Amniotic stem cell (primary cell): ENCODE measurements around the gene ANKRD11.

Experiments used
- DNase-seq: peaks from one replicate; lab custom pipeline; 2025; lab: John Stamatoyannopoulos, UW

Gene ANKRD11

GRCh38 chr16:89233678-89234490 is 256.5 kb downstream of the ANKRD11 start:
- no peak for DNase-seq

- no peak for DNase-seq
Observed at GRCh38 chr16:89232107-89232506, 258.3 kb downstream of the ANKRD11 start.

DNA sequence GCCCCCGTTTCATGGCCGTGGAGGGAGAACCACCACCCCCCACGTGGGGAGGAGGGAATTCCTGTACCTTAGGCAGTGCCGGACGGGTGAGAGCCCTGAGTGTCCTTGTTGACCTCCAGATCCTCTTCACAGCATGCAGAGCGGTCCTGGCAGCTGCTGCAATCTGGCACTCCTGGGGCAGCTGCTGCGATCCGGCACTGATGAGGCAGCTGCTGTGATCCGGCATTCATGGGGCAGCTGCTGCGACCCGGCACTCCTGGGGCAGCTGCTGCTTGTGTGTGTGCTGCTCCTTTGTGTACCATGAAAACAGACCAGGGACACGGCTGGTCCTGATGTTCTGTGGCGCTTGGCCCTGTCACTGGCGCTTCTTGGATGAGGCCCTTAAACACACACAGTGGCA is 260.1 kb downstream of the ANKRD11 start:
- DNase-seq = no peak

DNA sequence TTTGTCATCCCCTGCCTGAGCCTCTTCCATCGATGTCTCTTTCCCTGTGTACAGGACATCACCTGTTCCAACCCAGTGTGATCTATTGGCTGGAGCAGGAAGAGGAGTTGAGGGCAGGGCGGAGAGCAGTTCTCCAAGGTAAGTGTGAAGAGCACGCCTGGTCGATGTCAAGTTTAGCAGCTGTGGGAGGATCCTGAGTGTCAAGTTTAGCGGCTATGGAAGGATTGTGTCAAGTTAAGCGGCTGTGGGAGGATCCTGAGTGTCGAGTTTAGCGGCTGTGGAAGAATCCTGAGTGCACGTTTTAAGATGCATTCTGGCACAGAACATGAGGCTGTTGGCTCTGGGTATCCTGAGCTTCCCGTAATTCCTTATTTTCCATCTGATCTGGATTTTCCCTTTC is 265.7 kb downstream of the ANKRD11 start:
- DNase-seq = no peak

GRCh38 chr16:89222931-89223330 is 267.4 kb downstream of the ANKRD11 start:
- no peak for DNase-seq

GRCh38 chr16:89221604-89222003 is 268.8 kb downstream of the ANKRD11 start:
- DNase-seq = no peak

GRCh38 chr16:89219365-89219764 is 271.0 kb downstream of the ANKRD11 start:
- no peak for DNase-seq
